Measurements from ENCODE around the gene RPTOR. TPM values are rescaled to one million over a fixed set of nuclear protein-coding genes. Genes with fewer than 3 reads are reported as not detected.

The RPTOR gene
- total RNA-seq, 2 experiments from 2014 or later = 43.6 to 47.2 TPM

DNA sequence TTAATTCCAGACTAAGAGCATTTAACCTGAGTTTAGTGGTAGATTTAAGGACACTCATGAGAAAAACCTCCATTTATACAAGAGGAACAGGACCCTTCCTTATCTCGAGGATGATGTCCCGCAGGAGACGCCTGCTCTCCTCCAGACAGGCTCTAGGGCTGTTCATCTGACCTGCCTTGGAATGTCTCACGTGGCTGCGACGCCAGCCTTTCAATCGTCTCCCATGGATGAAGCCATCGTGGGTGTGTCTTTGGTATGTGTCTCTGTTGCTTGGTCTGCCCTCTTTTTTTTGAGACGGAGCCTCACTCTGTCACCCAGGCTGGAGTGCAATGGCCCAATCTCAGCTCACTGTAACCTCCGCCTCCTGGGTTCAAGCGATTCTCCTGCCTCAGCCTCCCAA, 463.5 kb downstream of the RPTOR start:
- Mint-ChIP-seq H3K4me3 (no peak overlapping the region), H3K4me1 (peaks cover 9% of the 10 kb centered on the region), H3K9me3 (peaks cover 8% of the 10 kb centered on the region), H3K27ac (no peak overlapping the region), H3K36me3 (peaks cover 1% of the 10 kb centered on the region), H3K27me3 (peaks cover 26% of the 10 kb centered on the region)
- no peak for DNase-seq

DNA sequence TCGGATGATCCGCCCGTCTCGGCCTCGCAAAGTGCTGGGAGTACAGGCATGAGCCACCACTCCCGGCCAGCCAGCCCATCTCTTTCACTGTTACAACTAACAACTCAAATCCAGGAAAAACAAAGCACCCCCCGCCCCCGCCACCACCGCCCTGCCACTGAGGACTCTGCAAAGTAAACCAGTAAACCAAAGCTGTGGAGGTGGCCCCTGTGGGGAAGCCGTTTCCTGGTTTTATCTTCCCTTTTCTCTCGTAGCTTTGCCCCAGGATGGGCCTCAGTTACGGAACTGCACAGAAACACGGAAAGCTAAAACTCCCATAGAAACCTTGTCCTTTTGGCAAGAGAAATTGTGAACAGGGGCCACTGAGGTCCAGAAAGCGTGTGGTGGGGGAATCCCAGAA, 464.5 kb downstream of the RPTOR start:
- Mint-ChIP-seq H3K4me1 (peaks cover 6% of the 10 kb centered on the region), H3K9me3 (peaks cover 8% of the 10 kb centered on the region), H3K27ac (no peak overlapping the region), H3K4me3 (no peak overlapping the region), H3K27me3 (peaks cover 19% of the 10 kb centered on the region), H3K36me3 (peaks cover 1% of the 10 kb centered on the region)
- no peak for DNase-seq

DNA sequence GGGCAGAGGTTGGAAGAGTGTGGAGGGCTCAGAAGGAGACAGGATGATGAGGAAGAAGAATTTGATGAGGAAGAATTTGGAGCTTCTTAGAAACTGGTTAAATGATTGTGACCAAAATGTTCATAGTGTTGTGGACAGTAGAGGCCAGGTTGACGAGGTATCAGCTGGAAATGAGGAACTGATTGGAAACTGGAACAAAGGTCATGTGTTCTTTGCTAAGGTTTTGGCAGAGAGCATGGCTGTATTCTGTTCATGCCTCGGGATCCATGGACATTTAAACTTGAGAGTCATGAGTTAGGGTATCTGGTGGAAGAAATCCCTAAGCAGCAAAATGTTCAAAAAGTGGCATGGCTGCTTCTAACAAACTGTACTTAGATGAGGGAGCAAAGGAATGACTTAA, 466.3 kb downstream of the RPTOR start:
- H3K27me3 Mint-ChIP-seq = peaks cover 9% of the 10 kb centered on the region
- no peaks in the 10 kb centered on the region for H3K4me1 Mint-ChIP-seq
- DNase-seq = no peak
- H3K9me3 Mint-ChIP-seq = peaks cover 8% of the 10 kb centered on the region
- H3K27ac Mint-ChIP-seq = no peak overlapping the region
- H3K4me3 Mint-ChIP-seq = no peak overlapping the region
- peaks cover 1% of the 10 kb centered on the region for H3K36me3 Mint-ChIP-seq

DNA sequence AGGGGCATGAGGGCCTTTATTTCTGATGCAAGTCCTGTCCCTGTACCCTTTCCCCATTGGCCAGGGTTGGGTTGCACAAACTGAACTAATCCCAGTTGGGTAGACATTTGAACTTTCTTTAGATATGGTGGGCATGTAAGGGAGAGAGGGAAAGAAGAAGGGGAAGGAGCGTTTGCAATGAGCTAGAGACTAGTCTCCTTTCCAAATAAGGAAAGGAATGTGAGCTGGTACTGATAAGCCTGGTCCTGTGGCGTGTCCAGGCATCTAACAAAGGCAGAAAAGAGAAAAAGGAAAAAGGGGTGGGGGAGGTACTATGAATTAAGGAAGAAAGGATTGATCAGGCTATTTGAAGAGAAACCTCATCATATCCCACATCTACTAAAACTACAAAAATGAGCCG, 467.3 kb downstream of the RPTOR start:
- DNase-seq = no peak
- Mint-ChIP-seq H3K9me3 (peaks cover 11% of the 10 kb centered on the region), H3K4me1 (no peaks in the 10 kb centered on the region), H3K4me3 (no peak overlapping the region), H3K27ac (no peak overlapping the region), H3K36me3 (peaks cover 9% of the 10 kb centered on the region), H3K27me3 (peaks cover under 1% of the 10 kb centered on the region)

DNA sequence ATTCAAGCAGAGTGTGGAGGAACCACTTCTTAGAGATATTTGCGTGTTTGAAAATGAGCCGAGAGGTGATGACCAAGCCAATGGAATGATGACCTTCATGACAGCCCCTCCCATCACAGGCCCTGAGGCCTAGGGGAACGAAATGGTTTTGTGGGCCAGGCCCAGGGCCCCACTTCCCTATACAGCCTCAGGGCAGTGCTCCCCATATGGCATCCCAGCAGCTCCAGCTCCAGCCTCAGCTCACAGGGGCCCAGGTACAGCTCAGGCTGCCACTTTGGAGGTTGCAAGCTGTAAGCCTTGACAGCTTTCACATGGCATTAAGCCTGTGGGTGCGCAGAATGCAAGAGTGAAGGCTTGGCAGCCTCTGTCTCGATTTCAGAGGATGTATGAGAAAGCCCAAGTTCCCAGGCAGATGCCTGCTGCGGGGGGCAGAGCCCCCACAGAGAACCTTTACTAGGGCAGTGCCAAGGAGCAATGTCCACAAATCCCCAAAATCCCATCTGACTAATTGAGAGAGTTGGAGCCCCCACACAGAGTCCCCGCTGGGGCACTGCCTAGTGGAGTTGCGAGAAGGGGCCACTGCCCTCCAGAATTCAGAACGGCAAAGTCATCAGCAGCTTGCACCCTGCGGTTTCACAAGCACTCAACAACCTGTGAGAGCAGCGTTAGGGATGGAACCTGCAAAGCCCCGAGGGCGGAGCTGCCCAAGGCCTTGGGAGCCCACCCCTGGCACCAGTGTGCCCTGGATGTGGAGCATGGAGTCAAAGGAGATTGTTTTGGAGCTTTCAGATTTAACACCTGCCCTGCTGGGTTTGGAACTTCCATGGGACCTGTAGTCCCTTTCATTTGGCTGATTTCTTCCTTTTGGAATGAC, 468.2 kb downstream of the RPTOR start:
- H3K4me3 Mint-ChIP-seq = no peak overlapping the region
- peaks cover 4% of the 10 kb centered on the region for H3K4me1 Mint-ChIP-seq
- H3K36me3 Mint-ChIP-seq = peaks cover 9% of the 10 kb centered on the region
- H3K27me3 Mint-ChIP-seq = no peaks in the 10 kb centered on the region
- no peak overlapping the region for H3K27ac Mint-ChIP-seq
- DNase-seq = no peak
- peaks cover 12% of the 10 kb centered on the region for H3K9me3 Mint-ChIP-seq

DNA sequence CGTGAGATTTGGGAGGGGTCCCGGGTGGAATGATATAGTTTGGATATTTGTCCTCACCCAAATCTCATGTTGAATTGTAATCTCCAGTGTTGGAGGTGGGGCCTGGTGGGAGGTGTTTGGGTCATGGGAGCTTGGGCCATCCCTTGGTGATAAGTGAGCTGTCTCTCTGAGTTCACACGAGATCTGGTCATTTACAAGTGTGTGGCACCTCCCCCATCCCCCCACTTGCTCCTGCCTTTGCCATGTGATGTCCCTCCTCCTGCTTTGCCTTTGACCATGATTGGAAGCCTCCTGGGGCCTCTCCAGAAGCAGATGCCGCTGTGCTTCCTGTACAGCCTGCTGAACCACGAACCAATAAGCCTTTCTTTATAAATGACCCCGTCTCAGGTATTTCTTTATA, 469.0 kb downstream of the RPTOR start:
- peaks cover 12% of the 10 kb centered on the region for H3K4me1 Mint-ChIP-seq
- peaks cover 12% of the 10 kb centered on the region for H3K9me3 Mint-ChIP-seq
- peaks cover 9% of the 10 kb centered on the region for H3K36me3 Mint-ChIP-seq
- H3K4me3 Mint-ChIP-seq = no peak overlapping the region
- no peaks in the 10 kb centered on the region for H3K27me3 Mint-ChIP-seq
- no peak for DNase-seq
- H3K27ac Mint-ChIP-seq = no peak overlapping the region

DNA sequence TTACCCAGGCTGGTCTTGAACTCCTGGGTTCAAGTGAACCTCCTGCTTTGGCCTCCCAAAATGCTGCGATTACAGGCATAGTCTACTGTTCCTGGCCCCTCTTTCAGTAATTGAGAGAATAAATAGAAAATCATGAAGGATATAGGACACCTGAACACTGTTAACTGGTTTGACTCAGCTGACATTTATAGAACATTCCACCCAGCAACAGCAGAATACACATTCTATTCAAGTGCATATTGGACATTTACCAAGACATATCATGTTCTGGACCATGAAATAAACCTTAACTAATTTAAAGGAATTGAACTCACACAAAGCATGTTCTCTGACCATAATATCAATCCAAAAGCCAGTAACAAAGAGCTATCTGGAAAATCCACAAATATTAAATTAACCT, 470.5 kb downstream of the RPTOR start:
- peaks cover 9% of the 10 kb centered on the region for H3K36me3 Mint-ChIP-seq
- H3K4me3 Mint-ChIP-seq = no peak overlapping the region
- peaks cover 13% of the 10 kb centered on the region for H3K4me1 Mint-ChIP-seq
- peaks cover 12% of the 10 kb centered on the region for H3K9me3 Mint-ChIP-seq
- no peak overlapping the region for H3K27ac Mint-ChIP-seq
- no peak for DNase-seq
- no peaks in the 10 kb centered on the region for H3K27me3 Mint-ChIP-seq

Other genes starting within 250 kb of the RPTOR start
- gene ENDOV, start 129.7 kb upstream of the RPTOR start, total RNA-seq = 10 to 100 TPM; 11.7 to 13.8 TPM
- gene NPTX1, start 68.2 kb upstream of the RPTOR start, total RNA-seq = 1 to 10 TPM; 5.3 to 6.2 TPM

All from activated naive CD8-positive, alpha-beta T cell treated with anti-CD3 and anti-CD28 coated beads for 36 hours (primary cell).